Right lobe of liver (tissue), 4 donors: ENCODE results near the gene NCOA5.

Experiments
- POLR2A ChIP-seq: fragments of 450-650 bp; IDR thresholded peaks from one replicate; pipeline ENCODE4 v1.6.1; 2017; ENCODE audit warnings: antibody characterized with exemption, mild to moderate bottlenecking
- TF ChIP-seq, protein P1 (sequence below), 4 donors: fragments of 200-600 bp in 3 of 4; fragments of 450-650 bp in 1 of 4; IDR thresholded peaks; one replicate each; pipeline versions ENCODE4 v1.5.1 to v1.8.0; 2016 to 2022; ENCODE audit warnings: antibody characterized with exemption in 4 of 4, mild to moderate bottlenecking in 2 of 4
- donor health status: DM: no; HTN: no; CAD: no.
- donor health status: DM: no; HTN: no; CAD: no.
- donor health status: DM: no; HTN: yes; CAD: no.

DNA sequence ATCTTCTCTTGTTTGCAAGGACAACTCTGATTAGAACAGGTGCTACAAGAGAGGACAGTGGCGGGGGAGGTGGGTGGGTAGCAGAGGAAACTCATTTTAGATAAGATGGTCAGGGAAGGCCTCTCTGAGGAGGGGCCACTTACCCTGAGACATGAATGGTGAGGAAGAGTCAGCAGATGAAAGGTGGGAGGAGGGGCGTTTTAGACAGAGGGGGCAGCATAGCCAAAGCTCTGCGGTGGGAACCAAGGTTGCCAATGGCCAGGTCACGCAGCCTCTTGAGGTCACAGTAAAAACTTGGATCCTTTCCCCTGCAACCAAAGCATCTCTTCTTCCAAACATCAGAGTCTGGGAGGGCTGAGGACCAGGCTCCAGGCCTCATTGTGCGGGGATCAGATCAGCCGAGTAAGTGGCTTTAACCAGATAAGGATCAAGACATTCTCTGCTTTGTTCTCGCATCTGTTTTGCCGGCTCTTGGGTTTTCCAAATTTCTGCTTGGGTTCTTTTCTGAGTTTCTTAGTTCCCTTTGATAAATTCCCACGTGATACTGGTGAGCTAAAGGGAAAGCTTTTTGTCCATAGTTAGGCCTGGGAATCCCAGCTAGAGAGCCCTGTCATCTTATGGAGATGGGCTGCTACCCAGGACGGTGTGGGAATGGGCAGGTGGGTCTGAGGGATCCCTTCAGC is 22.8 kb upstream of the NCOA5 start:
- TF ChIP-seq, protein P1, sequence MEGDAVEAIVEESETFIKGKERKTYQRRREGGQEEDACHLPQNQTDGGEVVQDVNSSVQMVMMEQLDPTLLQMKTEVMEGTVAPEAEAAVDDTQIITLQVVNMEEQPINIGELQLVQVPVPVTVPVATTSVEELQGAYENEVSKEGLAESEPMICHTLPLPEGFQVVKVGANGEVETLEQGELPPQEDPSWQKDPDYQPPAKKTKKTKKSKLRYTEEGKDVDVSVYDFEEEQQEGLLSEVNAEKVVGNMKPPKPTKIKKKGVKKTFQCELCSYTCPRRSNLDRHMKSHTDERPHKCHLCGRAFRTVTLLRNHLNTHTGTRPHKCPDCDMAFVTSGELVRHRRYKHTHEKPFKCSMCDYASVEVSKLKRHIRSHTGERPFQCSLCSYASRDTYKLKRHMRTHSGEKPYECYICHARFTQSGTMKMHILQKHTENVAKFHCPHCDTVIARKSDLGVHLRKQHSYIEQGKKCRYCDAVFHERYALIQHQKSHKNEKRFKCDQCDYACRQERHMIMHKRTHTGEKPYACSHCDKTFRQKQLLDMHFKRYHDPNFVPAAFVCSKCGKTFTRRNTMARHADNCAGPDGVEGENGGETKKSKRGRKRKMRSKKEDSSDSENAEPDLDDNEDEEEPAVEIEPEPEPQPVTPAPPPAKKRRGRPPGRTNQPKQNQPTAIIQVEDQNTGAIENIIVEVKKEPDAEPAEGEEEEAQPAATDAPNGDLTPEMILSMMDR (IDR thresholded peaks at IDR 0.05) = no peak
- TF ChIP-seq POLR2A = no peak
